Mesendoderm (in vitro differentiated cells): ENCODE data around the gene GALNT17. TPM values are rescaled to one million over a fixed set of nuclear protein-coding genes. Genes with fewer than 3 reads are reported as not detected.
A peak's percentile ranks its signal among the peaks of the same experiment; 100 is the strongest.

Experiments
- DNase-seq: peaks from one replicate; pipeline ENCODE4 v3.0.0; 2013
- H2AK5ac ChIP-seq: 2 replicates; pipeline ENCODE4 v1.6.1; 2013; ENCODE audit warnings: low read length, inconsistent platforms
- H2BK120ac ChIP-seq: 2 replicates; pipeline ENCODE4 v1.6.1; 2013; ENCODE audit warnings: low read depth, mild to moderate bottlenecking, low read length, moderate library complexity, mixed read lengths
- H2BK15ac ChIP-seq: replicated peaks from 2 replicates; pipeline ENCODE4 v1.6.1; 2013; ENCODE audit warnings: low read depth, mild to moderate bottlenecking, moderate library complexity
- H2BK5ac ChIP-seq: 2 replicates; pipeline ENCODE4 v1.6.1; 2013; ENCODE audit warnings: low read length, inconsistent platforms
- H3K18ac ChIP-seq: 2 replicates; pipeline ENCODE4 v1.6.1; 2013; ENCODE audit warnings: mild to moderate bottlenecking, low read length, mixed read lengths
- H3K23ac ChIP-seq: one replicate; pipeline ENCODE4 v1.6.1; 2013; ENCODE audit warnings: low read length
- H3K27ac ChIP-seq: 2 replicates; pipeline ENCODE4 v1.5.1; 2013; ENCODE audit warnings: low read depth, mild to moderate bottlenecking, inconsistent platforms, low read length, moderate library complexity
- H3K27me3 ChIP-seq: 2 replicates; pipeline ENCODE4 v1.6.1; 2013; ENCODE audit warnings: low read length, control low read depth, mild to moderate bottlenecking, inconsistent platforms; ENCODE audit not compliant: insufficient read depth, poor library complexity
- H3K36me3 ChIP-seq: 2 replicates; pipeline ENCODE4 v1.6.1; 2013; ENCODE audit warnings: low read length, inconsistent platforms; ENCODE audit not compliant: control insufficient read depth, insufficient read depth
- H3K4ac ChIP-seq: one replicate; pipeline ENCODE4 v1.6.1; 2013; ENCODE audit warnings: low read depth, mild to moderate bottlenecking, low read length, moderate library complexity
- H3K4me1 ChIP-seq: 2 replicates; pipeline ENCODE4 v1.6.1; 2013; ENCODE audit warnings: low read depth, low read length, inconsistent platforms; ENCODE audit not compliant: control insufficient read depth
- H3K4me2 ChIP-seq: 2 replicates; pipeline ENCODE4 v1.6.1; 2013; ENCODE audit warnings: low read length
- H3K4me3 ChIP-seq: 2 replicates; pipeline ENCODE4 v1.5.1; 2013; ENCODE audit warnings: mild to moderate bottlenecking, low read length
- H3K56ac ChIP-seq: one replicate; pipeline ENCODE4 v1.6.1; 2013; ENCODE audit warnings: low read length
- H3K79me1 ChIP-seq: 2 replicates; pipeline ENCODE4 v1.6.1; 2013; ENCODE audit warnings: low read length, inconsistent platforms
- H3K79me2 ChIP-seq: 2 replicates; pipeline ENCODE4 v1.6.1; 2013; ENCODE audit warnings: mild to moderate bottlenecking, low read length; ENCODE audit not compliant: control insufficient read depth, insufficient read depth
- H3K9ac ChIP-seq: 2 replicates; pipeline ENCODE4 v1.6.1; 2013; ENCODE audit warnings: low read length, inconsistent platforms
- H4K5ac ChIP-seq: one replicate; pipeline ENCODE4 v1.6.1; 2013; ENCODE audit warnings: low read length
- H4K8ac ChIP-seq: one replicate; pipeline ENCODE4 v1.6.1; 2013; ENCODE audit warnings: low read depth, mild to moderate bottlenecking, control low read depth, low read length, moderate library complexity
- WGBS: extraction: QIAGEN DNeasy Blood & Tissue Kit; methylation state at CpG from one replicate; pipeline ENCODE4 v1.1.7; 2013; ENCODE audit warnings: low lambda C conversion rate, missing lambda C conversion rate; ENCODE audit not compliant: insufficient coverage; ENCODE audit errors: extremely low coverage; 5-methylcytosine and 5-hydroxymethylcytosine counted together
- polyA plus RNA-seq, 2 experiments: library from polyadenylated mRNA; stranded (reverse); fragments of 200-250 nt; gene quantifications; one replicate each; pipeline ENCODE4 v1.2.3, GENCODE V29; 2013

GALNT17 gene
- 22.0 TPM for polyA plus RNA-seq (2013, experiment 1 of 2)
- polyA plus RNA-seq (2013, experiment 2 of 2) = 22.9 TPM

- H3K4me2 ChIP-seq = peak within 1 kb of the TSS; percentile 66
- H3K27ac ChIP-seq = peak within 1 kb of the TSS; percentile 83
- peak within 1 kb of the TSS; percentile 62 for H2BK5ac ChIP-seq
- H3K56ac ChIP-seq = peak within 1 kb of the TSS; percentile 92
- peak within 1 kb of the TSS; percentile 46 for H3K4ac ChIP-seq
- no peak within 1 kb of the TSS for H4K5ac ChIP-seq
- H3K9ac ChIP-seq = peak within 1 kb of the TSS; percentile 86
- no CpG with 5 or more reads among the region's 34 CpGs for WGBS
- no peak within 1 kb of the TSS for H2AK5ac ChIP-seq
- peak within 1 kb of the TSS; percentile 23 for H2BK120ac ChIP-seq
- peaks cover 49% of the 10 kb centered on the region for H3K79me2 ChIP-seq
- peak within 1 kb of the TSS; percentile 95 for H4K8ac ChIP-seq
- no peaks in the 10 kb centered on the region for H3K36me3 ChIP-seq
- peaks cover 7% of the 10 kb centered on the region for H3K4me1 ChIP-seq
- H3K18ac ChIP-seq = peak within 1 kb of the TSS; percentile 12
- DNase-seq = no peak
- peak within 1 kb of the TSS; percentile 57 for H3K23ac ChIP-seq
- H3K4me3 ChIP-seq = peak within 1 kb of the TSS; percentile 79
- no peak within 1 kb of the TSS for H2BK15ac ChIP-seq
- no peaks in the 10 kb centered on the region for H3K27me3 ChIP-seq
- peaks cover 8% of the 10 kb centered on the region for H3K79me1 ChIP-seq
These were observed at the start of gene GALNT17 for GRCh38 chr7:71132127-71132376. GALNT17 (plus strand) TSS chr7:71132144.

GRCh38 chr7:71095266-71095860 is 36.6 kb upstream of the GALNT17 start:
- no peak overlapping the region for H2BK120ac ChIP-seq
- H3K4me1 ChIP-seq = no peaks in the 10 kb centered on the region
- no peak overlapping the region for H4K8ac ChIP-seq
- H3K4me3 ChIP-seq = no peak overlapping the region
- no peaks in the 10 kb centered on the region for H3K79me2 ChIP-seq
- no peak overlapping the region for H2BK15ac ChIP-seq
- H3K23ac ChIP-seq = no peak overlapping the region
- no peak overlapping the region for H3K4me2 ChIP-seq
- H3K36me3 ChIP-seq = no peaks in the 10 kb centered on the region
- DNase-seq = no peak
- no peak overlapping the region for H2AK5ac ChIP-seq
- no peak overlapping the region for H3K18ac ChIP-seq
- H3K79me1 ChIP-seq = no peaks in the 10 kb centered on the region
- no peak overlapping the region for H2BK5ac ChIP-seq
- H3K4ac ChIP-seq = no peak overlapping the region
- no peaks in the 10 kb centered on the region for H3K27me3 ChIP-seq
- no peak overlapping the region for H3K27ac ChIP-seq
- WGBS = no CpG with 5 or more reads among the region's 2 CpGs
- H3K9ac ChIP-seq = no peak overlapping the region
- H3K56ac ChIP-seq = no peak overlapping the region
- no peak overlapping the region for H4K5ac ChIP-seq

- Histone ChIP-seq H3K79me2 (no peaks in the 10 kb centered on the region), H3K4me3 (no peak overlapping the region), H3K9ac (no peak overlapping the region), H2AK5ac (no peak overlapping the region), H2BK15ac (no peak overlapping the region), H3K23ac (no peak overlapping the region), H2BK120ac (no peak overlapping the region), H3K79me1 (no peaks in the 10 kb centered on the region), H3K27me3 (no peaks in the 10 kb centered on the region), H3K4ac (no peak overlapping the region), H3K36me3 (no peaks in the 10 kb centered on the region), H3K4me1 (no peaks in the 10 kb centered on the region), H3K4me2 (no peak overlapping the region), H3K18ac (no peak overlapping the region), H2BK5ac (no peak overlapping the region), H3K56ac (no peak overlapping the region), H4K5ac (no peak overlapping the region), H4K8ac (no peak overlapping the region), H3K27ac (no peak overlapping the region)
- DNase-seq = no peak
- WGBS = no CpG with 5 or more reads among the region's 1 CpG
These were observed 35.6 kb upstream of the GALNT17 start for GRCh38 chr7:71096351-71096750.

- no peak overlapping the region for H2BK15ac ChIP-seq
- H3K56ac ChIP-seq = no peak overlapping the region
- H3K9ac ChIP-seq = no peak overlapping the region
- H2AK5ac ChIP-seq = no peak overlapping the region
- no peak overlapping the region for H4K5ac ChIP-seq
- H4K8ac ChIP-seq = no peak overlapping the region
- H2BK5ac ChIP-seq = no peak overlapping the region
- no peak overlapping the region for H2BK120ac ChIP-seq
- no peaks in the 10 kb centered on the region for H3K36me3 ChIP-seq
- DNase-seq = peak; percentile 39
- WGBS = no CpG with 5 or more reads among the region's 4 CpGs
- no peak overlapping the region for H3K18ac ChIP-seq
- no peak overlapping the region for H3K27ac ChIP-seq
- H3K23ac ChIP-seq = no peak overlapping the region
- H3K79me1 ChIP-seq = no peaks in the 10 kb centered on the region
- no peak overlapping the region for H3K4me3 ChIP-seq
- no peak overlapping the region for H3K4ac ChIP-seq
- H3K4me1 ChIP-seq = no peaks in the 10 kb centered on the region
- H3K79me2 ChIP-seq = no peaks in the 10 kb centered on the region
- no peaks in the 10 kb centered on the region for H3K27me3 ChIP-seq
- H3K4me2 ChIP-seq = no peak overlapping the region
These were observed 25.7 kb upstream of the GALNT17 start for GRCh38 chr7:71106226-71106625.

GRCh38 chr7:71112436-71112835 is 19.5 kb upstream of the GALNT17 start:
- H3K4me2 ChIP-seq = no peak overlapping the region

GRCh38 chr7:71120096-71120495 is 11.8 kb upstream of the GALNT17 start:
- H4K8ac ChIP-seq = no peak overlapping the region
- no CpG with 5 or more reads among the region's 3 CpGs for WGBS

More at GRCh38 chr7:71112436-71112835, 19.5 kb upstream of the GALNT17 start:
- Histone ChIP-seq H3K18ac (no peak overlapping the region), H3K56ac (no peak overlapping the region), H3K27ac (no peak overlapping the region), H2BK120ac (no peak overlapping the region), H3K36me3 (no peaks in the 10 kb centered on the region), H2BK15ac (no peak overlapping the region), H3K27me3 (no peaks in the 10 kb centered on the region), H3K4me1 (no peaks in the 10 kb centered on the region), H3K23ac (no peak overlapping the region), H3K4me3 (no peak overlapping the region), H4K5ac (no peak overlapping the region), H4K8ac (no peak overlapping the region), H2AK5ac (no peak overlapping the region), H3K79me2 (no peaks in the 10 kb centered on the region), H3K9ac (no peak overlapping the region), H3K79me1 (no peaks in the 10 kb centered on the region), H2BK5ac (no peak overlapping the region), H3K4ac (no peak overlapping the region)
- DNase-seq = no peak
- no CpG with 5 or more reads among the region's 4 CpGs for WGBS

More at GRCh38 chr7:71120096-71120495, 11.8 kb upstream of the GALNT17 start:
- Histone ChIP-seq H3K9ac (no peak overlapping the region), H3K23ac (no peak overlapping the region), H2BK5ac (no peak overlapping the region), H3K27me3 (no peaks in the 10 kb centered on the region), H2BK15ac (no peak overlapping the region), H3K56ac (no peak overlapping the region), H3K18ac (no peak overlapping the region), H3K79me2 (no peaks in the 10 kb centered on the region), H3K4me3 (no peak overlapping the region), H2BK120ac (no peak overlapping the region), H3K79me1 (no peaks in the 10 kb centered on the region), H3K4me2 (no peak overlapping the region), H4K5ac (no peak overlapping the region), H3K4me1 (no peaks in the 10 kb centered on the region), H2AK5ac (no peak overlapping the region), H3K4ac (no peak overlapping the region), H3K27ac (no peak overlapping the region), H3K36me3 (no peaks in the 10 kb centered on the region)
- DNase-seq = no peak
